Measurements from ENCODE around the gene GGCX. TPM values are rescaled to one million over a fixed set of nuclear protein-coding genes. Genes with fewer than 3 reads are reported as not detected.
A peak's percentile ranks its signal among the peaks of the same experiment; 100 is the strongest.

GGCX gene
- total and polyA plus RNA-seq, 2 donors (not counting 3 experiments of a cell fraction or from before 2014, with no cell fraction given): 48.0 to 62.7 TPM

GRCh38 chr2:85594715-85595300, 33.5 kb upstream of the GGCX start:
- Histone ChIP-seq H3K4me3 (replicated peaks in 1 of 3; ENCODE audit: insufficient read depth in 1 of 3, low read depth in 1 of 3, low read length in 3 of 3) (peak overlapping the region; percentile 18 to 62 (median 42)), H3K4me2 (ENCODE audit: insufficient read depth, low read length) (peak overlapping the region; percentile 70), H3K79me2 (ENCODE audit: control insufficient read depth, insufficient read depth, low read length) (peaks cover 28% of the 10 kb centered on the region), H3K9me3 (replicated peaks; ENCODE audit: control insufficient read depth, insufficient read depth, low read length) (no peaks in the 10 kb centered on the region), H3K36me3 (ENCODE audit: control insufficient read depth in 2 of 2, extremely low read depth in 1 of 2, insufficient read depth in 2 of 2, low read length in 2 of 2) (peaks cover 0 to 35% of the 10 kb centered on the region in 2 experiments), H3K27ac (ENCODE audit: insufficient read depth, low read depth, low read length) (peak overlapping the region; percentile 67), H4K20me1 (replicated peaks; ENCODE audit: control insufficient read depth, extremely low read depth, insufficient read depth, low read length) (no peaks in the 10 kb centered on the region), H3K27me3 (ENCODE audit: control insufficient read depth in 2 of 2, insufficient read depth in 2 of 2, low read length in 2 of 2) (no peaks in the 10 kb centered on the region), H3K9me1 (replicated peaks; ENCODE audit: control insufficient read depth, extremely low read depth, insufficient read depth, low read length) (no peaks in the 10 kb centered on the region), H3K9ac (replicated peaks; ENCODE audit: extremely low read depth, insufficient read depth, low read length) (peak overlapping the region; percentile 77), H3K4me1 (ENCODE audit: control insufficient read depth, extremely low read depth, insufficient read depth, low read length) (peaks cover 30% of the 10 kb centered on the region), H2AFZ (ENCODE audit: low read depth, low read length) (peak overlapping the region; percentile 30)
- no peak for DNase-seq (ENCODE audit: low read depth, low spot score)
- POLR2A ChIA-PET: interaction anchor here (0.6 to 1.8 kb wide), 4 partner anchors 7 to 83 kb away, joined by 3 to 8 read pairs (median 4); partner anchors contain the start of gene MAT2A
- CTCF ChIA-PET: interaction anchor here (0.6 to 1.9 kb wide), 10 partner anchors 7 to 240 kb away, joined by 3 to 7 read pairs (median 4); partner anchors contain the start of genes C2orf68, ELMOD3, RETSAT and VAMP8
- no peak for FAIRE-seq
- intact Hi-C loops (cut with micrococcal nuclease) (loop anchor here (1.0 kb wide), 2 partner anchors 10 to 42 kb away; no protein-coding TSS in a partner anchor), dilution Hi-C loops (cut with MboI; ENCODE audit: extremely low pct_ligation_motif_present, low sequenced_read_pairs) (no loop called here)
- TSS peak; percentile 87 for BruUV-seq (replicated peaks)
- no peak for TF ChIP-seq GATA2 (IDR thresholded peaks at IDR 0.05; ENCODE audit: insufficient read depth, insufficient read length, low read depth, low read length)
- TF ChIP-seq MYC (IDR thresholded peaks at IDR 0.05; ENCODE audit: low read depth, low read length): no peak
- TF ChIP-seq POLR2A (IDR thresholded peaks at IDR 0.05; ENCODE audit: low read depth, low read length): no peak
- TF ChIP-seq, protein P1, sequence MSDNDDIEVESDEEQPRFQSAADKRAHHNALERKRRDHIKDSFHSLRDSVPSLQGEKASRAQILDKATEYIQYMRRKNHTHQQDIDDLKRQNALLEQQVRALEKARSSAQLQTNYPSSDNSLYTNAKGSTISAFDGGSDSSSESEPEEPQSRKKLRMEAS (IDR thresholded peaks at IDR 0.05; ENCODE audit: insufficient read depth, insufficient read length): no peak
- TF ChIP-seq EZH2 (IDR thresholded peaks at IDR 0.05; ENCODE audit: borderline replicate concordance, low read depth, low read length, severe bottlenecking): no peak
- no peak for TF ChIP-seq JUN (IDR thresholded peaks at IDR 0.05; ENCODE audit: borderline replicate concordance, insufficient read depth, insufficient read length, low read depth)
- no peak for TF ChIP-seq POLR2AphosphoS5 (IDR thresholded peaks at IDR 0.05; ENCODE audit: insufficient read depth, low read depth, low read length)
- no peak for TF ChIP-seq CTCF (IDR thresholded peaks at IDR 0.05; ENCODE audit: extremely low read depth in 1 of 2, insufficient read depth in 1 of 2, low read depth in 1 of 2, low read length in 2 of 2)
- no peak for TF ChIP-seq FOS (IDR thresholded peaks at IDR 0.05; ENCODE audit: borderline replicate concordance, insufficient read depth, low read length)
